Neural cell (in vitro differentiated cells): ENCODE results near the gene CNTLN. TPM values are rescaled to one million over a fixed set of nuclear protein-coding genes. Genes with fewer than 3 reads are reported as not detected.

ENCODE experiments used
- H2AFZ ChIP-seq: fragments of 200-600, 300-800 bp; sonication (generic), shearing (Covaris generic); 2 replicates; pipeline ENCODE4 v1.6.0; 2014; ENCODE audit warnings: low read depth, mild to moderate bottlenecking, antibody characterized with exemption, low read length, moderate library complexity
- H3F3A ChIP-seq: fragments of 200-600 bp; shearing (Covaris generic); 2 replicates; pipeline ENCODE4 v1.6.1; 2016; ENCODE audit warnings: mild to moderate bottlenecking, moderate library complexity, mixed read lengths, antibody characterized with exemption, low read length; ENCODE audit not compliant: insufficient read depth, poor library complexity, severe bottlenecking
- H3K27ac ChIP-seq: fragments of 200-600, 300-800 bp; sonication (generic), shearing (Covaris generic); 2 replicates; pipeline ENCODE4 v1.5.1; 2014; ENCODE audit warnings: mild to moderate bottlenecking, low read length, moderate library complexity
- H3K27me3 ChIP-seq: fragments of 300-800, 200-600 bp; sonication (generic), shearing (Covaris generic); 2 replicates; pipeline ENCODE4 v1.6.0; 2014; ENCODE audit warnings: mild to moderate bottlenecking, low read depth, low read length, moderate library complexity; ENCODE audit not compliant: insufficient read depth
- H3K36me3 ChIP-seq: fragments of 300-800, 200-600 bp; sonication (generic), shearing (Covaris generic); 2 replicates; pipeline ENCODE4 v1.5.1; 2014; ENCODE audit warnings: mild to moderate bottlenecking, antibody characterized with exemption, low read length, moderate library complexity; ENCODE audit not compliant: insufficient read depth
- H3K4me2 ChIP-seq: fragments of 300-800, 200-600 bp; sonication (generic), shearing (Covaris generic); 2 replicates; pipeline ENCODE4 v1.6.0; 2014; ENCODE audit warnings: mild to moderate bottlenecking, low read length
- H3K4me3 ChIP-seq: fragments of 300-800, 200-600 bp; sonication (generic), shearing (Covaris generic); 2 replicates; pipeline ENCODE4 v1.5.1; 2014; ENCODE audit warnings: mild to moderate bottlenecking, low read length, moderate library complexity
- H3K79me2 ChIP-seq: fragments of 200-600 bp; shearing (Covaris generic); replicated peaks from 2 replicates; pipeline ENCODE4 v1.6.0; 2014; ENCODE audit warnings: mild to moderate bottlenecking, low read length, moderate library complexity; ENCODE audit not compliant: insufficient read depth
- H3K9ac ChIP-seq: fragments of 300-800, 200-600 bp; sonication (generic), shearing (Covaris generic); 2 replicates; pipeline ENCODE4 v1.6.1; 2016; ENCODE audit warnings: mild to moderate bottlenecking, low read length, mixed read lengths
- H3K9me2 ChIP-seq: fragments of 200-600 bp; shearing (Covaris generic); 2 replicates; pipeline ENCODE4 v1.6.1; 2016; ENCODE audit warnings: mild to moderate bottlenecking, low read length, mixed read lengths; ENCODE audit not compliant: insufficient read depth
- H3K9me3 ChIP-seq: fragments of 200-600, 300-800 bp; sonication (generic), shearing (Covaris generic); 2 replicates; pipeline ENCODE4 v1.6.1; 2016; ENCODE audit warnings: mild to moderate bottlenecking, mixed run types, low read length, moderate library complexity, mixed read lengths
- H4K20me1 ChIP-seq: fragments of 200-600 bp; shearing (Covaris generic); 2 replicates; pipeline ENCODE4 v1.6.1; 2016; ENCODE audit warnings: mild to moderate bottlenecking, mixed run types; ENCODE audit not compliant: insufficient read depth
- EP300 ChIP-seq: fragments of 450-650 bp; conservative IDR thresholded peaks from 2 replicates; pipeline ENCODE4 v1.6.1; 2014; ENCODE audit warnings: antibody characterized with exemption, mild to moderate bottlenecking, moderate library complexity; ENCODE audit not compliant: poor library complexity, severe bottlenecking
- EZH2 ChIP-seq: fragments of 200-600, 300-800 bp; shearing (Covaris generic), sonication (generic); IDR thresholded peaks from 2 replicates; pipeline ENCODE4 v1.6.1; 2014; ENCODE audit warnings: antibody characterized with exemption, low read length, borderline replicate concordance, mild to moderate bottlenecking; ENCODE audit not compliant: insufficient read depth, poor library complexity, severe bottlenecking
- MXI1 ChIP-seq: fragments of 450-650 bp; conservative IDR thresholded peaks from 2 replicates; pipeline ENCODE4 v1.6.1; 2014; ENCODE audit warnings: antibody characterized with exemption, mild to moderate bottlenecking; ENCODE audit not compliant: poor library complexity, severe bottlenecking
- POLR2AphosphoS5 ChIP-seq: IDR thresholded peaks from 2 replicates; pipeline ENCODE4 v1.6.1; 2012
- RAD21 ChIP-seq: fragments of 450-650 bp; conservative IDR thresholded peaks from 2 replicates; pipeline ENCODE4 v1.6.1; 2014; ENCODE audit warnings: antibody characterized with exemption, mild to moderate bottlenecking, moderate library complexity
- REST ChIP-seq: IDR thresholded peaks from 2 replicates; pipeline ENCODE4 v1.6.1; 2012; ENCODE audit warnings: borderline replicate concordance
- SMC3 ChIP-seq: fragments of 450-650 bp; conservative IDR thresholded peaks from 2 replicates; pipeline ENCODE4 v1.6.1; 2014; ENCODE audit warnings: antibody characterized with exemption, mild to moderate bottlenecking, moderate library complexity; ENCODE audit not compliant: poor library complexity
- TAF1 ChIP-seq: IDR thresholded peaks from 2 replicates; pipeline ENCODE4 v1.6.1; 2012; ENCODE audit warnings: low read depth
- polyA minus RNA-seq: library from RNA; depleted of rRNA, polyadenylated mRNA; stranded (reverse); fragments of >200 nt; gene quantifications from 2 replicates; pipeline ENCODE4 v1.2.3, GENCODE V29; 2014
- polyA plus RNA-seq: library from polyadenylated mRNA; depleted of rRNA; stranded (reverse); fragments of >200 nt; gene quantifications from 2 replicates; pipeline ENCODE4 v1.2.3, GENCODE V29; 2014

The CNTLN gene
- 3.8 and 5.0 TPM in 2 replicates for polyA plus RNA-seq
- polyA minus RNA-seq, result 15.7 and 16.3 TPM in 2 replicates

- Histone ChIP-seq H3K27ac (no peak within 1 kb of the TSS), H3K4me2 (peak within 1 kb of the TSS; percentile 77), H3K9me2 (no peaks in the 10 kb centered on the region), H3K36me3 (no peaks in the 10 kb centered on the region), H3K9me3 (no peaks in the 10 kb centered on the region), H3K79me2 (no peaks in the 10 kb centered on the region), H3K4me3 (peak within 1 kb of the TSS; percentile 92), H3K9ac (peak within 1 kb of the TSS; percentile 71), H4K20me1 (no peaks in the 10 kb centered on the region), H3K27me3 (no peaks in the 10 kb centered on the region), H2AFZ (peak within 1 kb of the TSS; percentile 94), H3F3A (no peaks in the 10 kb centered on the region)
- TF ChIP-seq POLR2AphosphoS5, result peak; percentile 22
- TF ChIP-seq EZH2, result no peak
- peak; percentile 51 for TF ChIP-seq RAD21
- no peak for TF ChIP-seq EP300
- TF ChIP-seq REST, result no peak
- TF ChIP-seq MXI1, result peak; percentile 84
- no peak for TF ChIP-seq TAF1
- TF ChIP-seq SMC3, result peak; percentile 39
Observed at GRCh38 chr9:17134396-17135294, at the start of gene CNTLN. TSS of gene CNTLN (plus strand) at chr9:17135040. CDS start at chr9:17135066, 26 bp downstream.

- no peaks in the 10 kb centered on the region for H3K9me2 ChIP-seq
- H3K9me3 ChIP-seq, result no peaks in the 10 kb centered on the region
- H2AFZ ChIP-seq, result no peak overlapping the region
- H4K20me1 ChIP-seq, result no peaks in the 10 kb centered on the region
- H3K4me3 ChIP-seq, result no peak overlapping the region
- H3K79me2 ChIP-seq, result no peaks in the 10 kb centered on the region
- no peak for TF ChIP-seq MXI1
- TF ChIP-seq REST, result no peak
- no peak for TF ChIP-seq EP300
- no peak overlapping the region for H3K27ac ChIP-seq
- H3K9ac ChIP-seq, result no peak overlapping the region
- no peak overlapping the region for H3K4me2 ChIP-seq
- H3F3A ChIP-seq, result no peaks in the 10 kb centered on the region
- no peaks in the 10 kb centered on the region for H3K27me3 ChIP-seq
- H3K36me3 ChIP-seq, result no peaks in the 10 kb centered on the region
Observed at GRCh38 chr9:17088566-17088965, 46.3 kb upstream of the CNTLN start.
